AG04450 (cell line): ENCODE data around the gene ATG10. TPM values are rescaled to one million over a fixed set of nuclear protein-coding genes. Genes with fewer than 3 reads are reported as not detected.
"Not testable (repeated sequence)": the region's sequence is repeated elsewhere in the genome, so short reads cannot be mapped to it uniquely, and the experiment has no call there.

ENCODE experiments used
- CTCF ChIA-PET: fragments of 300-600, 350-600 bp; formaldehyde crosslinking; extraction: SDS; loops from one replicate; lab custom pipeline; 2022; ENCODE audit warnings: antibody characterized with exemption, inconsistent platforms; lab: Charles Lee
- POLR2A ChIA-PET: fragments of 350-600 bp; formaldehyde crosslinking; extraction: SDS; loops from one replicate; lab custom pipeline; 2021; ENCODE audit warnings: antibody characterized with exemption, inconsistent platforms; lab: Yijun Ruan, JAX
- DNase-seq: peaks from one replicate; pipeline ENCODE4 v3.0.0-alpha.2; 2011; ENCODE audit warnings: low read depth, low spot score
- H3K27ac ChIP-seq: one replicate; pipeline ENCODE4 v1.5.1; 2012; ENCODE audit warnings: low read depth, low read length, control low read depth
- H3K27me3 ChIP-seq: one replicate; pipeline ENCODE4 v1.6.0; 2012; ENCODE audit warnings: low read length; ENCODE audit not compliant: control insufficient read depth, insufficient read depth
- H3K4me3 ChIP-seq: 2 replicates; pipeline ENCODE4 v1.5.1; 2011; ENCODE audit warnings: mild to moderate bottlenecking, low read depth, low read length, control low read depth
- H3K9me3 ChIP-seq: 2 replicates; pipeline ENCODE4 v1.5.1; 2012; ENCODE audit warnings: low read length; ENCODE audit not compliant: control insufficient read depth, insufficient read depth
- polyA plus RNA-seq: library from polyadenylated mRNA; depleted of rRNA; stranded (reverse); fragments of >200 nt; gene quantifications from 2 replicates; pipeline ENCODE4 v1.2.3, GENCODE V29; 2011
- TF ChIP-seq, protein P1 (sequence below): IDR thresholded peaks from 2 replicates; pipeline ENCODE4 v1.5.1; 2011; ENCODE audit warnings: low read depth, low read length, control low read depth, inconsistent platforms

ATG10 gene
- polyA plus RNA-seq, 1 experiment: 4.1 TPM

DNA sequence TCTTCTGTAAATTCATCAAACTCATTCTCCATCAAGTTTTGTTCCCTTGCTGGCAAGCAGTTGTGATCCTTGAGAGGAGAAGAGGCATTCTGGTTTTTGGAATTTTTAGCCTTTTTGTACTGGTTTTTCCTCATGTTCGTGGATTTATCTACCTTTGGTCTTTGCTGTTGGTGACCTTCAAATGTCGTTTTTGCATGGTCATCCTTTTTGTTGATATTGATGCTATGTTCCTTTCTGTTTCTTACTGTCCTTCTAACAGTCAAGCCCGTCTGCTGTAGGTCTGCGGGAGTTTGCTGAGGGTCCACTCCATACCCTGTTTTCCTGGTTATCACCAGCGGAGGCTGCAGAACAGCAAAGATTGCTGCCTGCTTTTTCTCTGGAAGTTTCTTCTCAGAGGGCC is 165.4 kb downstream of the ATG10 start:
- Histone ChIP-seq H3K27ac (no peak overlapping the region), H3K27me3 (no peaks in the 10 kb centered on the region), H3K9me3 (no peaks in the 10 kb centered on the region), H3K4me3 (no peak overlapping the region)
- DNase-seq: no peak
- CTCF ChIA-PET: no interaction called here
- POLR2A ChIA-PET: no interaction called here
- TF ChIP-seq, protein P1, sequence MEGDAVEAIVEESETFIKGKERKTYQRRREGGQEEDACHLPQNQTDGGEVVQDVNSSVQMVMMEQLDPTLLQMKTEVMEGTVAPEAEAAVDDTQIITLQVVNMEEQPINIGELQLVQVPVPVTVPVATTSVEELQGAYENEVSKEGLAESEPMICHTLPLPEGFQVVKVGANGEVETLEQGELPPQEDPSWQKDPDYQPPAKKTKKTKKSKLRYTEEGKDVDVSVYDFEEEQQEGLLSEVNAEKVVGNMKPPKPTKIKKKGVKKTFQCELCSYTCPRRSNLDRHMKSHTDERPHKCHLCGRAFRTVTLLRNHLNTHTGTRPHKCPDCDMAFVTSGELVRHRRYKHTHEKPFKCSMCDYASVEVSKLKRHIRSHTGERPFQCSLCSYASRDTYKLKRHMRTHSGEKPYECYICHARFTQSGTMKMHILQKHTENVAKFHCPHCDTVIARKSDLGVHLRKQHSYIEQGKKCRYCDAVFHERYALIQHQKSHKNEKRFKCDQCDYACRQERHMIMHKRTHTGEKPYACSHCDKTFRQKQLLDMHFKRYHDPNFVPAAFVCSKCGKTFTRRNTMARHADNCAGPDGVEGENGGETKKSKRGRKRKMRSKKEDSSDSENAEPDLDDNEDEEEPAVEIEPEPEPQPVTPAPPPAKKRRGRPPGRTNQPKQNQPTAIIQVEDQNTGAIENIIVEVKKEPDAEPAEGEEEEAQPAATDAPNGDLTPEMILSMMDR: no peak

DNA sequence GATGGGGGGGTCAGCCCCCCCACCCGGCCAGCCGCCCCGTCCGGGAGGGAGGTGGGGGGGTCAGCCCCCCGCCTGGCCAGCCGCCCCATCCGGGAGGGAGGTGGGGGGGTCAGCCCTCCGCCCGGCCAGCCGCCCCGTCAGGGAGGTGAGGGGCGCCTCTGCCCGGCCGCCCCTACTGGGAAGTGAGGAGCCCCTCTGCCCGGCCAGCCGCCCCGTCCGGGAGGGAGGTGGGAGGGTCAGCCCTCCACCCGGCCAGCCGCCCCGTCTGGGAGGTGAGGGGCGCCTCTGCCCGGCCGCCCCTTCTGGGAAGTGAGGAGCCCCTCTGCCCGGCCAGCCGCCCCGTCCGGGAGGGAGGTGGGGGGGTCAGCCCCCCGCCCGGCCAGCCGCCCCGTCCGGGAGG is 168.0 kb downstream of the ATG10 start:
- H3K4me3 ChIP-seq, CTCF ChIA-PET, POLR2A ChIA-PET, H3K27me3 ChIP-seq, H3K27ac ChIP-seq, DNase-seq, H3K9me3 ChIP-seq: not testable (repeated sequence)

DNA sequence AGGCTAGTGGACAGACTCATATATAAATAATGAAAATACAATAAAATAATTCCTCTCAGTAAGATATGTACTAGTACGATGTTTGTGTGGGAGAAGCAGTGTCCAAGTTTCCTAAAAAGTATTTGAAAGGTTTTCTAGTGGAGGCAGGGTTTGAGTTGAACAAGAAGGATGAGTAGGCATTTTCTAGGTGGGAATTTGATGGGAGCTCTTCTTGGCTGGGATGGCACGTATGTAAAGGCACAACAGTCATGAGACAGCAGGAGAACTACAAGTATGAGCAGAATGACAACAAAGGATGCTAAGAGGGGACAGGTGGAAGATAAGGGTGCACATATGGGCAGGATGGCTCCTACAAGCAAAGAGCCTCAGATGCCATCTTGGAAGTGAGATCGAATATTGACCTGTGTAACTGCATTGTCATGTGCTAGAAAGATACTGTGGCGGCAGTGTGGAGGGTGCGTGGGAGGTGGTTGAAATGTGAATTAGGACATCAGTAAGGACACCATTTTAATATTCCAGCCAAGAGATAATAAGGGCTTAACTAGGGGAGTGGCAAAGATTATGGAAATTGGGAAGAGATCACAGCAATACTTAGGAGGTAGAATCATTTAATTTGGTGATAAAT is 170.5 kb downstream of the ATG10 start:
- TF ChIP-seq, protein P1: no peak
- DNase-seq: no peak
- CTCF ChIA-PET: interaction anchor here (1.0 kb wide), 1 partner anchor 16 kb away, joined by 3 read pairs; no protein-coding TSS in a partner anchor
- H3K4me3 ChIP-seq: no peak overlapping the region
- H3K27me3 ChIP-seq: no peaks in the 10 kb centered on the region
- H3K9me3 ChIP-seq: no peaks in the 10 kb centered on the region
- H3K27ac ChIP-seq: no peak overlapping the region
- POLR2A ChIA-PET: no interaction called here

DNA sequence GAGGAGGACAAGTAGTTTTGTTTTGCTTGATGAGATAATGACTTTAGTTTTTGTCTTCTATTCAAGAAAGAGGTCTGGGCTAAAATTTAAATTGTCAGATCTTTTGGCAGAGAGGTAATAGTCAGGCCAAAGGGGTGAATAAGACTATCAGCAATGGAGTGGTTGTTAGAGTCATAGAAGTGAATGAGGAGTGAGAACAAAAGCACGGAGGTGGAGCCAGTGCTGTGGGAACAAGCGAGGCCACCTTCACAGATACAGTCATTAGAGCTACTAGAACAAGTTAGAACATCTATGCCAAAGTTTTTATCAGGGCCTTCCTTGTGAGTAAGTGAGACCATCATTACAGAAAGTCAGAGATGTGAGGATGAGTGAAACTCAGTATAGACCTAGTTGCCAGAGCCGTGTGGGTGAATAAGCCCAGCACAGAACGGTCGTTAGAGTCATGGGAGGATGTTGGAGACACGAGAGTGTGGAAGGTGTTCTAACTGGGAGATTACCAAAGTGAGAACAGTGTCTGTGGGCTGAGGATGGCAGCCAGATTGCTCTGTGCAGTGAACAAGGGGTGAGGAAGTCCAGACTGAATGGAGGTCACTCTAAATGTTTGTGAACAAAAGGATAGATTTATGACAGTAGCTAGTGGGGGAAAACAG is 171.2 kb downstream of the ATG10 start:
- DNase-seq: no peak
- TF ChIP-seq, protein P1: no peak
- Histone ChIP-seq H3K4me3 (no peak overlapping the region), H3K9me3 (no peaks in the 10 kb centered on the region), H3K27me3 (no peaks in the 10 kb centered on the region), H3K27ac (no peak overlapping the region)
- CTCF ChIA-PET: no interaction called here
- POLR2A ChIA-PET: no interaction called here

DNA sequence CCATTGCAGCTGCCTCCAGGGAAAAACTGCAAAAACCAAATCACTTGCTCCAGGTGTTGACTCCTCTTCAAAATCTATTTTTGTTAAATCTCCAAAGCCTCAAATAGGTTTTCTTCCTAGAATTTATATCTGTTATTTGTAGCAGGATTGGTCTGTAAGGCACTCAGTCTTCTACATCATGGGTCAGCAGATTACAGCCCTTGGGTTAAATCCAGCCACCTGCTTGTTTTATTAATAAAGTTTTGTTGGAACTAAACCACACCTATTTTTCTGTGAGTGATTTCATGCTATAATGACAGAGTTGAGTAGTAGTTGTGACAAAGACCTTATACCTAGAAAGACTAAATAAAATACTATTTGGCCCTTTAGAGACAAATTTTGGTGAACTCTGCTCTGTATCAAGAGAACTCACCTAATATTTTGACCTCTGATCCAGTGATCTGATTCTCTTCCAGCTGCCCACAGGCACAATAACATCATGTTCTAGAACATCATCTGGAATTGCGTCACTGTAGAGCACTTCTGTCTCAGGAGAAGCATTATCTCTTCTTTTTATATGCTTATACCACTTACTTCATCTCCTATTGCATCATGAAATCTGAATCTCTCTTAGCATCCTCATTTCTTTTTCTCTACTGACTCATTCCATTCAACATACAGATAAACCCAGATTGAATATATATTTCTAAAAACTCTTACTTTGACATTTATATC is 176.2 kb downstream of the ATG10 start:
- ChIA-PET POLR2A (no interaction called here), CTCF (no interaction called here)
- Histone ChIP-seq H3K27me3 (no peaks in the 10 kb centered on the region), H3K4me3 (no peak overlapping the region), H3K27ac (no peak overlapping the region), H3K9me3 (no peaks in the 10 kb centered on the region)
- TF ChIP-seq, protein P1: no peak
- no peak for DNase-seq
